Prostate gland (tissue), 2 donors: Measurements from ENCODE around the gene ZNF423.

Source experiments
- CTCF ChIP-seq, 4 experiments: fragments of 200-600 bp in 2 of 4; fragments of 450-650 bp in 2 of 4; sonication (generic) in 2 of 4; IDR thresholded peaks; 1 replicate in 3 of 4; 2 replicates in 1 of 4; pipeline ENCODE4 v1.5.1; 2016 to 2019; ENCODE audit warnings: antibody characterized with exemption in 4 of 4, mild to moderate bottlenecking in 2 of 4, moderate library complexity in 2 of 4
- POLR2A ChIP-seq: fragments of 450-650 bp; IDR thresholded peaks from one replicate; pipeline ENCODE4 v1.6.1; 2016; ENCODE audit warnings: antibody characterized with exemption, mild to moderate bottlenecking

GRCh38 chr16:49724774-49725173, 131.1 kb downstream of the ZNF423 start:
- TF ChIP-seq CTCF (IDR thresholded peaks at IDR 0.05) (no peak), POLR2A (no peak)
